T-helper 22 cell (primary cell): ENCODE measurements around the gene KCNIP3.
"Not testable (repeated sequence)": the region's sequence is repeated elsewhere in the genome, so short reads cannot be mapped to it uniquely, and the experiment has no call there.

Experiments
- DNase-seq: peaks from one replicate; pipeline ENCODE4 v3.0.0-alpha.2; 2020; ENCODE audit warnings: low read depth

KCNIP3 gene

GRCh38 chr2:95404676-95405075 lies 107.5 kb downstream of the KCNIP3 start:
- DNase-seq = not testable (repeated sequence)

GRCh38 chr2:95411239-95411638 lies 114.1 kb downstream of the KCNIP3 start:
- DNase-seq = not testable (repeated sequence)

GRCh38 chr2:95414015-95414594 lies 117.0 kb downstream of the KCNIP3 start:
- not testable (repeated sequence) for DNase-seq

- not testable (repeated sequence) for DNase-seq
Measured at GRCh38 chr2:95415138-95415537, 118.0 kb downstream of the KCNIP3 start.

- not testable (repeated sequence) for DNase-seq
Measured at GRCh38 chr2:95415561-95415960, 118.4 kb downstream of the KCNIP3 start.

- not testable (repeated sequence) for DNase-seq
Measured at GRCh38 chr2:95427196-95427867, 130.2 kb downstream of the KCNIP3 start.

GRCh38 chr2:95429748-95430467 lies 132.8 kb downstream of the KCNIP3 start:
- not testable (repeated sequence) for DNase-seq

GRCh38 chr2:95433373-95433772 lies 136.2 kb downstream of the KCNIP3 start:
- not testable (repeated sequence) for DNase-seq

GRCh38 chr2:95433973-95434372 lies 136.8 kb downstream of the KCNIP3 start:
- not testable (repeated sequence) for DNase-seq

- not testable (repeated sequence) for DNase-seq
Measured at GRCh38 chr2:95434507-95435076, 137.4 kb downstream of the KCNIP3 start.

GRCh38 chr2:95435162-95435871 lies 138.2 kb downstream of the KCNIP3 start:
- DNase-seq = not testable (repeated sequence)
